Choroid plexus epithelial cell (primary cell): ENCODE measurements around the gene ZNF660.

Source experiments
- DNase-seq: peaks from one replicate; pipeline ENCODE4 v3.0.0-alpha.2; 2010; ENCODE audit warnings: low read depth
- H3K4me3 ChIP-seq: 2 replicates; pipeline ENCODE4 v1.5.1; 2011; ENCODE audit warnings: low read depth, mild to moderate bottlenecking, control low read depth, low read length, moderate library complexity
- CTCF ChIP-seq: conservative IDR thresholded peaks from 2 replicates; pipeline ENCODE4 v1.5.1; 2011; ENCODE audit warnings: low read depth, mild to moderate bottlenecking, control low read depth, inconsistent platforms, low read length, moderate library complexity

ZNF660 gene

GRCh38 chr3:44601749-44602148 lies 17.0 kb downstream of the ZNF660 start:
- DNase-seq: no peak
- no peak overlapping the region for H3K4me3 ChIP-seq
- no peak for TF ChIP-seq CTCF

- H3K4me3 ChIP-seq: no peak overlapping the region
- no peak for TF ChIP-seq CTCF
- no peak for DNase-seq
These were observed 27.9 kb downstream of the ZNF660 start for GRCh38 chr3:44612678-44613077.

- peak; percentile 86 for DNase-seq
- TF ChIP-seq CTCF: peak; percentile 12
- H3K4me3 ChIP-seq: peak within 1 kb of the TSS; percentile 88
These were observed 40.2 kb downstream of the ZNF660 start, which contains the start of gene ZNF197 for GRCh38 chr3:44624749-44625480. Gene ZNF197 (plus strand): TSS chr3:44625036. CDS start chr3:44629155, 4,119 bp downstream.

- DNase-seq: no peak
- no peak for TF ChIP-seq CTCF
- H3K4me3 ChIP-seq: no peak overlapping the region
These were observed 44.0 kb downstream of the ZNF660 start for GRCh38 chr3:44628716-44629115.

GRCh38 chr3:44632193-44632592 lies 47.4 kb downstream of the ZNF660 start:
- TF ChIP-seq CTCF: no peak
- H3K4me3 ChIP-seq: no peak overlapping the region
- no peak for DNase-seq

- DNase-seq: no peak
- no peak for TF ChIP-seq CTCF
- H3K4me3 ChIP-seq: no peak overlapping the region
These were observed 57.6 kb downstream of the ZNF660 start for GRCh38 chr3:44642337-44642736.

- no peak for TF ChIP-seq CTCF
- H3K4me3 ChIP-seq: no peak overlapping the region
- no peak for DNase-seq
These were observed 58.3 kb downstream of the ZNF660 start for GRCh38 chr3:44643024-44643423.
